Tibial nerve (tissue), 4 donors: Measurements from ENCODE around the gene KLHL36. TPM values are rescaled to one million over a fixed set of nuclear protein-coding genes. Genes with fewer than 3 reads are reported as not detected.

Source experiments
- DNase-seq, 2 donors: peaks; one replicate each; pipeline ENCODE4 v3.0.0-alpha.2; 2019; ENCODE audit warnings: low spot score in 2 of 2
- H3K27ac ChIP-seq, 4 donors: fragments of 200-600 bp; sonication (generic) in 3 of 4; one replicate each; pipeline ENCODE4 v1.5.1; 2017 to 2019; ENCODE audit warnings: mild to moderate bottlenecking in 1 of 4
- H3K27me3 ChIP-seq, 2 donors: fragments of 200-600 bp; sonication (generic) in 1 of 2; one replicate each; pipeline versions ENCODE4 v1.5.1 to v1.6.0; 2017 to 2019
- H3K36me3 ChIP-seq, 3 donors: fragments of 200-600 bp; sonication (generic); one replicate each; pipeline ENCODE4 v1.5.1; 2018 to 2019
- H3K4me1 ChIP-seq, 4 donors: fragments of 200-600 bp; sonication (generic) in 3 of 4; one replicate each; pipeline ENCODE4 v1.5.1; 2017 to 2019
- H3K4me3 ChIP-seq, 4 donors: fragments of 200-600 bp; sonication (generic) in 3 of 4; one replicate each; pipeline ENCODE4 v1.5.1; 2017 to 2019; ENCODE audit warnings: mild to moderate bottlenecking in 1 of 4, moderate library complexity in 1 of 4
- H3K9me3 ChIP-seq, 4 donors: fragments of 200-600 bp; sonication (generic) in 3 of 4; one replicate each; pipeline ENCODE4 v1.5.1; 2017 to 2019
- CTCF ChIP-seq, 5 experiments: fragments of 200-600 bp in 3 of 5; fragments of 450-650 bp in 2 of 5; sonication (generic) in 3 of 5; IDR thresholded peaks; one replicate each; pipeline ENCODE4 v1.5.1; 2016 to 2019; ENCODE audit warnings: antibody characterized with exemption in 5 of 5, mild to moderate bottlenecking in 3 of 5, moderate library complexity in 2 of 5
- EP300 ChIP-seq, 2 donors: sonication (generic); formaldehyde crosslinking; IDR thresholded peaks; one replicate each; pipeline ENCODE4 v1.6.1; 2017; ENCODE audit warnings: antibody characterized with exemption in 2 of 2, mild to moderate bottlenecking in 1 of 2
- POLR2A ChIP-seq, 2 donors: fragments of 450-650 bp; IDR thresholded peaks; one replicate each; pipeline ENCODE4 v1.6.1; 2017; ENCODE audit warnings: antibody characterized with exemption in 2 of 2, mild to moderate bottlenecking in 2 of 2, moderate library complexity in 2 of 2
- WGBS, 2 donors: methylation state at CpG; one replicate each; pipeline ENCODE4 v1.1.5; 2018; 5-methylcytosine and 5-hydroxymethylcytosine counted together
- total RNA-seq, 4 donors: library from RNA; depleted of rRNA; stranded (reverse); fragments of >200 nt; gene quantifications; one replicate each; pipeline ENCODE4 v1.1.0, GENCODE V29; 2016

The KLHL36 gene
- total RNA-seq, 4 donors from 2014 or later = 60.1 to 75.3 (median 66.0) TPM

- Histone ChIP-seq H3K36me3 (peaks cover 0 to 61% (median 15%) of the 10 kb centered on the region in 3 donors), H3K4me3 (no peak overlapping the region), H3K27ac (no peak overlapping the region), H3K27me3 (no peaks in the 10 kb centered on the region), H3K9me3 (no peaks in the 10 kb centered on the region), H3K4me1 (peaks cover 0 to 33% (median 9%) of the 10 kb centered on the region in 4 donors)
- WGBS, 2 donors = 87 to 91% methylated on average over 6 to 7 of the region's 7 CpGs
- TF ChIP-seq CTCF (IDR thresholded peaks at IDR 0.05) (no peak), POLR2A (IDR thresholded peaks at IDR 0.05) (no peak), EP300 (IDR thresholded peaks at IDR 0.05) (no peak)
- no peak for DNase-seq
Observed at GRCh38 chr16:84652566-84652965, 4.3 kb downstream of the KLHL36 start.

GRCh38 chr16:84654238-84654637 lies 5.9 kb downstream of the KLHL36 start:
- Histone ChIP-seq H3K4me1 (peaks cover 0 to 24% (median 3%) of the 10 kb centered on the region in 4 donors), H3K36me3 (peaks cover 0 to 77% (median 17%) of the 10 kb centered on the region in 3 donors), H3K27me3 (no peaks in the 10 kb centered on the region), H3K4me3 (no peak overlapping the region), H3K9me3 (no peaks in the 10 kb centered on the region), H3K27ac (no peak overlapping the region)
- TF ChIP-seq EP300 (IDR thresholded peaks at IDR 0.05) = no peak
- no peak for TF ChIP-seq CTCF (IDR thresholded peaks at IDR 0.05)
- TF ChIP-seq POLR2A (IDR thresholded peaks at IDR 0.05) = no peak
- 88 to 91% methylated on average over 3 of the region's 3 CpGs for WGBS, 2 donors
- DNase-seq = no peak

- Histone ChIP-seq H3K27ac (no peak overlapping the region), H3K4me1 (peaks cover 0 to 17% (median 0%) of the 10 kb centered on the region in 4 donors), H3K4me3 (no peak overlapping the region), H3K36me3 (peaks cover 0 to 85% (median 24%) of the 10 kb centered on the region in 3 donors), H3K9me3 (no peaks in the 10 kb centered on the region), H3K27me3 (no peaks in the 10 kb centered on the region)
- DNase-seq = no peak
- TF ChIP-seq CTCF (IDR thresholded peaks at IDR 0.05) (no peak), EP300 (IDR thresholded peaks at IDR 0.05) (peak in 1 of 2 donors; percentile 9)
- WGBS, 2 donors = 47 to 49% methylated on average over 6 of the region's 6 CpGs
Observed at GRCh38 chr16:84654998-84655397, 6.7 kb downstream of the KLHL36 start.

- peaks cover 0 to 95% (median 33%) of the 10 kb centered on the region in 3 donors for H3K36me3 ChIP-seq
- peaks cover 0 to 9% (median 0%) of the 10 kb centered on the region in 4 donors for H3K4me1 ChIP-seq
- H3K27me3 ChIP-seq = no peaks in the 10 kb centered on the region
- WGBS, 2 donors = 94% methylated on average over 22 of the region's 22 CpGs
- H3K9me3 ChIP-seq = no peaks in the 10 kb centered on the region
- TF ChIP-seq CTCF (IDR thresholded peaks at IDR 0.05) (no peak), EP300 (IDR thresholded peaks at IDR 0.05) (no peak), POLR2A (IDR thresholded peaks at IDR 0.05) (no peak)
- DNase-seq = no peak
- H3K4me3 ChIP-seq = no peak overlapping the region
- H3K27ac ChIP-seq = no peak overlapping the region
Observed at GRCh38 chr16:84656649-84657048, 8.3 kb downstream of the KLHL36 start.

- TF ChIP-seq EP300 (IDR thresholded peaks at IDR 0.05) = no peak
- no peak for TF ChIP-seq POLR2A (IDR thresholded peaks at IDR 0.05)
- no peak for TF ChIP-seq CTCF (IDR thresholded peaks at IDR 0.05)
- Histone ChIP-seq H3K4me1 (peaks cover 0 to 9% (median 0%) of the 10 kb centered on the region in 4 donors), H3K27me3 (no peaks in the 10 kb centered on the region), H3K4me3 (no peak overlapping the region), H3K9me3 (no peaks in the 10 kb centered on the region), H3K27ac (no peak overlapping the region), H3K36me3 (peaks cover 0 to 95% (median 40%) of the 10 kb centered on the region in 3 donors)
- no peak for DNase-seq
- WGBS, 2 donors = 97% methylated on average over 46 to 50 of the region's 50 CpGs
Observed at GRCh38 chr16:84657229-84657837, 9.0 kb downstream of the KLHL36 start.
